ENCODE data around the gene DNAAF8.
"Not testable (repeated sequence)": the region's sequence is repeated elsewhere in the genome, so short reads cannot be mapped to it uniquely, and the experiment has no call there.

DNAAF8 gene

GRCh38 chr16:4783251-4783950 lies 49.1 kb downstream of the DNAAF8 start:
- no peak for DNase-seq (ENCODE audit: low spot score)

GRCh38 chr16:4783951-4784336 lies 49.6 kb downstream of the DNAAF8 start:
- DNase-seq (ENCODE audit: low spot score), result no peak

GRCh38 chr16:4784444-4784987 lies 50.2 kb downstream of the DNAAF8 start:
- not testable (repeated sequence) for DNase-seq (ENCODE audit: low spot score)

GRCh38 chr16:4785758-4786433 lies 51.6 kb downstream of the DNAAF8 start:
- no peak for DNase-seq (ENCODE audit: low spot score)

- DNase-seq (ENCODE audit: low spot score), result no peak
Measured at GRCh38 chr16:4787068-4787467, 52.7 kb downstream of the DNAAF8 start.

GRCh38 chr16:4787627-4788482 lies 53.5 kb downstream of the DNAAF8 start, which contains the start of gene SEPTIN12:
TSS of gene SEPTIN12 (minus strand) at chr16:4788345. CDS start at chr16:4787645, 700 bp downstream.
- DNase-seq (ENCODE audit: low spot score), result no peak

GRCh38 chr16:4788489-4788889 lies 54.2 kb downstream of the DNAAF8 start:
- no peak for DNase-seq (ENCODE audit: low spot score)

GRCh38 chr16:4788910-4789309 lies 54.6 kb downstream of the DNAAF8 start:
- no peak for DNase-seq (ENCODE audit: low spot score)

- DNase-seq (ENCODE audit: low spot score), result no peak
Measured at GRCh38 chr16:4790261-4790660, 55.9 kb downstream of the DNAAF8 start.

- DNase-seq (ENCODE audit: low spot score), result no peak
Measured at GRCh38 chr16:4790871-4791270, 56.5 kb downstream of the DNAAF8 start.

GRCh38 chr16:4792951-4793513 lies 58.7 kb downstream of the DNAAF8 start:
- no peak for DNase-seq (ENCODE audit: low spot score)

- DNase-seq (ENCODE audit: low spot score), result no peak
Measured at GRCh38 chr16:4795181-4795827, 61.0 kb downstream of the DNAAF8 start, which contains the start of gene SMIM22. TSS of gene SMIM22 (plus strand) at chr16:4795369. CDS start at chr16:4795735, 366 bp downstream.

GRCh38 chr16:4795828-4796572 lies 61.7 kb downstream of the DNAAF8 start:
- DNase-seq (ENCODE audit: low spot score), result no peak

- no peak for DNase-seq (ENCODE audit: low spot score)
Measured at GRCh38 chr16:4796982-4797804, 62.9 kb downstream of the DNAAF8 start.

GRCh38 chr16:4797805-4798252 lies 63.5 kb downstream of the DNAAF8 start:
- DNase-seq (ENCODE audit: low spot score), result no peak

- DNase-seq (ENCODE audit: low spot score), result no peak
Measured at GRCh38 chr16:4798456-4798855, 64.1 kb downstream of the DNAAF8 start.

All from NAMALWA (cell line).